Measurements from ENCODE around the gene MFSD6. TPM values are rescaled to one million over a fixed set of nuclear protein-coding genes. Genes with fewer than 3 reads are reported as not detected.

Gene MFSD6
- polyA plus RNA-seq, 3 donors: 8.8 to 15.7 (median 12.9) TPM

GRCh38 chr2:190387422-190387821 lies 20.7 kb upstream of the MFSD6 start:
- Mint-ChIP-seq H3K27ac (no peak overlapping the region), H3K27me3 (ENCODE audit: low read depth in 3 of 3) (peaks cover 0 to 6% (median 3%) of the 10 kb centered on the region in 3 donors), H3K4me1 (no peaks in the 10 kb centered on the region), H3K4me3 (no peak overlapping the region), H3K36me3 (no peaks in the 10 kb centered on the region), H3K9me3 (no peaks in the 10 kb centered on the region)
- TF ChIP-seq CTCF (IDR thresholded peaks at IDR 0.05): no peak
- H3K36me3 ChIP-seq (replicated peaks in 1 of 2; ENCODE audit: control insufficient read depth in 1 of 2, insufficient read depth in 2 of 2, low read length in 2 of 2): no peaks in the 10 kb centered on the region
- H3K4me1 ChIP-seq (ENCODE audit: control insufficient read depth in 1 of 2, insufficient read depth in 2 of 2, low read length in 2 of 2): no peaks in the 10 kb centered on the region
- H3K9me3 ChIP-seq (replicated peaks in 1 of 2; ENCODE audit: control insufficient read depth in 1 of 2, insufficient read depth in 1 of 2, low read length in 2 of 2): no peaks in the 10 kb centered on the region
- intact Hi-C loops (cut with micrococcal nuclease): no loop called here
- WGBS (ENCODE audit: insufficient coverage): no CpG with 5 or more reads among the region's 3 CpGs
- no peak overlapping the region for H3K27ac ChIP-seq (ENCODE audit: low read depth in 1 of 2, low read length in 2 of 2)
- H4K20me1 ChIP-seq (ENCODE audit: insufficient read depth, low read length): no peaks in the 10 kb centered on the region
- H2AFZ ChIP-seq (ENCODE audit: insufficient read depth, low read depth, low read length, poor library complexity, severe bottlenecking): no peak overlapping the region
- H3K4me3 ChIP-seq (replicated peaks in 1 of 3; ENCODE audit: low read depth in 2 of 3, low read length in 3 of 3): no peak overlapping the region
- H3K27me3 ChIP-seq (ENCODE audit: control insufficient read depth in 2 of 2, insufficient read depth in 2 of 2, low read length in 2 of 2): no peaks in the 10 kb centered on the region
- H3K4me2 ChIP-seq (replicated peaks; ENCODE audit: extremely low read depth, low read length, poor library complexity, severe bottlenecking): no peak overlapping the region
- no peak overlapping the region for H3K9ac ChIP-seq (ENCODE audit: insufficient read depth, low read length, poor library complexity, severe bottlenecking)
- H3K79me2 ChIP-seq (ENCODE audit: insufficient read depth, low read length): no peaks in the 10 kb centered on the region
- no peak for DNase-seq

GRCh38 chr2:190396271-190396670 lies 11.9 kb upstream of the MFSD6 start:
- no peak overlapping the region for H3K4me3 ChIP-seq (replicated peaks in 1 of 3; ENCODE audit: low read depth in 2 of 3, low read length in 3 of 3)
- no peak for DNase-seq
- Mint-ChIP-seq H3K4me3 (no peak overlapping the region), H3K4me1 (no peaks in the 10 kb centered on the region), H3K36me3 (no peaks in the 10 kb centered on the region), H3K9me3 (peaks cover 0 to 6% (median 1%) of the 10 kb centered on the region in 7 donors), H3K27ac (no peak overlapping the region), H3K27me3 (ENCODE audit: low read depth in 3 of 3) (peaks cover 0 to 8% (median 1%) of the 10 kb centered on the region in 3 donors)
- no peak overlapping the region for H2AFZ ChIP-seq (ENCODE audit: insufficient read depth, low read depth, low read length, poor library complexity, severe bottlenecking)
- H3K9me3 ChIP-seq (replicated peaks in 1 of 2; ENCODE audit: control insufficient read depth in 1 of 2, insufficient read depth in 1 of 2, low read length in 2 of 2): no peaks in the 10 kb centered on the region
- TF ChIP-seq CTCF (IDR thresholded peaks at IDR 0.05): no peak
- H3K9ac ChIP-seq (ENCODE audit: insufficient read depth, low read length, poor library complexity, severe bottlenecking): no peak overlapping the region
- H3K27ac ChIP-seq (ENCODE audit: low read depth in 1 of 2, low read length in 2 of 2): no peak overlapping the region
- no peaks in the 10 kb centered on the region for H4K20me1 ChIP-seq (ENCODE audit: insufficient read depth, low read length)
- H3K4me2 ChIP-seq (replicated peaks; ENCODE audit: extremely low read depth, low read length, poor library complexity, severe bottlenecking): no peak overlapping the region
- H3K4me1 ChIP-seq (ENCODE audit: control insufficient read depth in 1 of 2, insufficient read depth in 2 of 2, low read length in 2 of 2): no peaks in the 10 kb centered on the region
- H3K79me2 ChIP-seq (ENCODE audit: insufficient read depth, low read length): no peaks in the 10 kb centered on the region
- no CpG with 5 or more reads among the region's 2 CpGs for WGBS (ENCODE audit: insufficient coverage)
- no peaks in the 10 kb centered on the region for H3K36me3 ChIP-seq (replicated peaks in 1 of 2; ENCODE audit: control insufficient read depth in 1 of 2, insufficient read depth in 2 of 2, low read length in 2 of 2)
- H3K27me3 ChIP-seq (ENCODE audit: control insufficient read depth in 2 of 2, insufficient read depth in 2 of 2, low read length in 2 of 2): no peaks in the 10 kb centered on the region
- intact Hi-C loops (cut with micrococcal nuclease): no loop called here
